Measurements from ENCODE around the gene CLDN3.

- peak in 1 of 2 donors; percentile 7 for TF ChIP-seq POLR2AphosphoS5 (IDR thresholded peaks at IDR 0.05)
- TF ChIP-seq CTCF (IDR thresholded peaks at IDR 0.05) = peak; percentile 71 to 93 (median 82)
- no peak for TF ChIP-seq EP300 (IDR thresholded peaks at IDR 0.05)
- TF ChIP-seq POLR2A (IDR thresholded peaks at IDR 0.05; ENCODE audit: low read depth) = no peak
These were observed 41.7 kb upstream of the CLDN3 start for GRCh38 chr7:73811760-73812168.
